GM19397 (cell line): ENCODE results near the gene REX1BD.
"Not testable (repeated sequence)": the region's sequence is repeated elsewhere in the genome, so short reads cannot be mapped to it uniquely, and the experiment has no call there.

ENCODE experiments used
- ATAC-seq: cut with Tn5 transposase; IDR thresholded peaks from one replicate; pipeline ENCODE4 v1.9.1; 2021; ENCODE audit warnings: mild to moderate bottlenecking, moderate library complexity; ENCODE audit not compliant: unreplicated experiment

The REX1BD gene

DNA sequence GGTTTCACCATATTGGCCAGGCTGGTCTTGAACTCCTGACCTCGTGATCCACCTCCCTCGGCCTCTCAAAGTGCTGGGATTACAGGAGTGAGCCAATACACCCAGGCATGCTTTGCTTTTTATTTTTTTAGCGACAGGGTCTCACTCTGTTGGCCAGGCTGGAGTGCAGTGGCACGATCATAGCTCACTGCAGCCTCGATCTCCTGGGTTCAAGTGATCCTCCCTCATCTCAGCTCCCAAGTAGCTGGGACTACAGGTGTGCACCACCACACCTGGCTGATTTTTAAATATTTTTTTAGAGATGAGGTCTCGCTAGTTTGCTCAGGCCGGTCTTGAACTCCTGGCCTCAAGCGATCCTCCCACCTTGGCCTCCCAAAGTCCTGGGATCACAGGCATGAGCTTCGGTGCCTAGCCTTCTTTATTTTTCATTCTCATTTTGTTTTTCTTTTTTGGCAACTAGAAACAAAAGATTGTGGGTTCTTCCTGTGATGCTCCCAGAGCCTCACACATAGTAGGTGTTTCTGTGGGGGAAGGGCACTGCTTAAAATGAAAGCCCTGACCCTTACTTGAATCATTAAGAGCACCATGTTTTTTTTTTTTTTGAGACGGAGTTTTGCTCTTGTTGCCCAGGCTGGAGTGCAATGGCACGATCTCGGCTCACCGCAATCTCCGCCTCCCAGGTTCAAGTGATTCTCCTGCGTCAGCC, 12.2 kb downstream of the REX1BD start:
- ATAC-seq, result not testable (repeated sequence)

DNA sequence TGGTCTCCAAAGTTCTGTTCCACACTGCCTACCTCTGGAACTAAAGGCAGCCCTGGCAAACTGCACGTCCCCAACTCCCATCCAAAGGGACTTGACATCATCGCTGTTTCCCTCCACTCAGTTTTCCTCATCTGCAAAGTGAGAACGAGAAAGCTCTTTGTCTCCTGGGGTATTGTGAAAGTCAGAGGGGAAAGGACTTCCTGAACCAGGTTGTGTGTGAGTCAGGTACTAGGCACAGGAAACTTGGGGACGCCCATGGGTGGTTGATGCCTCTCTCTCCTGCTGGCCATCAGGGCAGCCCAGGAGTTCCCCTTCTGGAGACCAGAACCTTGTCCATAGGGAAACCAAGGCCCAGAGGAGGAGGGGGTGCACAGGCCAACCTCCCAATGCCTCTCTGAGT, 13.3 kb downstream of the REX1BD start:
- ATAC-seq, result no peak

DNA sequence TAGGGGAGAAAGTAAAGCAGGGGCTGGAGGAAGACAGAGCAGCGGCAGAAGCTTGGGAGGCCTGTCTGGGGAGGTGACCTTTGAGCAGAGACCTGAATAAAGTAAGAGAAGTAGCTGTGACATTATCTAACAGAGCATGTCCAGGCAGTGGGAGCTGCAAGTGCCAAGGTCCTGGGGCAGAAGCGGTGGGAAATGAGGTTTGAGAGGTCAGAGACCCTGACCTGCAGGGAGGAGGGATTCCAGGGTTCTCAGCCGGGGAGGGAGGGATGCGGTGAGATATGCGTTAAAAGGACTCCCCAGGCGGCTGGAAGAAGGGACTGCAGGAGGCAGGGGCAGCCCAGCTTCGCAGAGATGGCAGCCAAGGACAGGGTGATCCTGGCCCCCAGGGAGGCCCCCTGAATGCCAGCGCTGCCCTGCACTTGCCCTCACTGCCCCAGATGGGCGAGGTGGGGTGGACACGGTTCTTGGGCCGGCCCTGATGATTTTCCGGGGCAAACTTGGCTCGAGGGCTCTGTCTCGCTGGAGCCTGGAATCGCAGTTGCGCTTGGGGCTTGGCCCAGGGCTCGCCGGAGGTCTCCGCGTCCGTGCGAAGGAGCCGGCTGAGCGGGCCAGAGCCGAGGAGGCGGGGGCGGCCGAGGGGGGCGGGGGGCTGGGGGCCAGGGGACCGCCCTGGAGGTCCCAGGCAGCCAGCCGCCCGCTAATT, 14.8 kb downstream of the REX1BD start:
- no peak for ATAC-seq

- ATAC-seq, result no peak
Observed at GRCh38 chr19:18603958-18604819, 15.6 kb downstream of the REX1BD start.

DNA sequence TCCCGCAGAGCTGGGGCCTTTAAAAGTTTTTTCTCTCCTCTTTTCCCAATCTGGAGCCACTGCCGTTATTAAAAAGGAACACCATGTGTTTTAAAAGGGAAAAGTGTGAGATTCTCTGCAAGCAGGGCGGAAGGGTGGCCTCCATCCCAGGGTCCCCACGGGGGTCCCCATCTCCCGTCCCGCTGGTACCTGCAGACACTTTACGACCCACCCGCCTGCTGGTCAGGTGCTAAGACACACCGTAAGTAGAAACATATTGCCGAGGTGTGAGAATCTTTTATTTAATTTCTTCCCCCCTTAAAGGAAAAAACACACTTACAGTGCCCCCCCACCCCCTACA, 16.2 kb downstream of the REX1BD start:
- ATAC-seq, result no peak

- no peak for ATAC-seq
Observed at GRCh38 chr19:18605196-18605545, 16.6 kb downstream of the REX1BD start.

DNA sequence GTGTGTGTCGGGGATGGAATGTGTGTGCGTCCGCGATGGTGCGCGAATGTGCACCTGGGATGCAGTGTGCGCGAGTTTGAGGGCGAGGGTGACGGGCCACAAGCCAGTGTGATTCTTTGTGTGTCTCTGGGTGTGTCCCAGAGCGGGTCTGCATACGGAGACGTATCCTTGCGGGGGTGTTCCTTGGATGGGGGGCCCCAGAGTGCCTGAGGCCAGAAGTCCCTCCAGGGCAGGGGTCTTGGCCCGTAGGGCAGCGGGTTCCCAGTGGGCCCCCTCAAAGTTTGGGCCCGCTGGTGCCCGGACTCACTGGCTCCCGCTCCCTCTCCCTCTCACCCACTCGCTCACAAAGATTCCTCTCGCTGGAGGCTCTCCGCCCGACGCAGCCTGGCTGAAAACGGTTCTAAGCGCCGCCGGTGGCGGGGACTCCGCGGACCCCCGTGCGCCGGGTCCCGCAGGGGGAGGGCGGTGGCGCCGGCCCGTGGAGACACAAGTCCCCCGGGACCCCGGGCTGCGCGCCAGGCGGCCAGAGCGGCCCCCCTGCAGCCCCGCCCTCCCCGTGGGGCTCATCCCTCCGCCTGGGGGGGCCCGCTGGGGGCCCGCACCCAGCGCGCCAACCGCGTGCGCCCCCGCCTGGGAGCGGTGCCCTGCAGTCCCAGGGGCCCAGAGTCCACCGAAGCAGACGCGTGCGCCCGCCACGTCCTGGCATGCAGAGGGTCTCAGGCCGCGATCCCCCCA, 17.1 kb downstream of the REX1BD start:
- no peak for ATAC-seq

GRCh38 chr19:18606281-18607225, 18.0 kb downstream of the REX1BD start, which contains the start of gene CRLF1:
Gene CRLF1, minus strand, starts transcription at chr19:18606799. Its CDS starts 143 bp downstream, at chr19:18606656.
- ATAC-seq, result no peak

- ATAC-seq, result no peak
Observed at GRCh38 chr19:18607226-18608101, 18.9 kb downstream of the REX1BD start.

DNA sequence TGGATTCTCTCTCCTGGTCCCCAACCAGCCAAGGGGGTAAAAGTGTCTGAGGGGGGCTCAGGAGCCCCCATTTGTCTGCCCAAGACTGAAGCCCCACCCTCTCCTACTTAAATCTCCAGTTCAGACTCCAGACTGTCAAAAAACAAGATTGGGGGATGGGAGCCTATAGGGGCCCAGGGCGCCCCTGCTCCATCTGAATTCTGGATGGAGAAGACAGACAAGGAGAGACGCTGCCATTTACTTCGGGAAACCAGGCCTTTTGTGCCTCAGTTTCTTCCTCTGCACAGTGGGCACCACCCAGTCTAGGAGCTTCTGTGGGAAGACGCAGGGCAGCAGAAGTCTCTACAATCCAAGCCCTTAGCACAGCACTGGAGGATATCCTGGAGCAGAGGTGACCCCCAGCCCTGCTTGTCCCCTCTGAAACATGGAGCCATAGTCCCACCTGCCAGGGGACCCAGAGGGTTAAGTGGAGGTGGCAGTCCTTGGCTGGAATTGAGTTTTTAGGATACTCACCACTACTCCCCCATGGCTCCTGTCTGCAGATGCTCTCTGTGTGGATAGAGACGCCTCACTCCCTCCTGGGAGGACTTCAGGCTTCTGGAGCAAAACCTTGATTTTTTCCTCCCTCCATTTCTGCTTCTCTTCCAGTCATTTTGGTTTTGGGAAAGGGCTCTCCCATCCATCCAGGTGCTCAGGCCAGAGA, 19.7 kb downstream of the REX1BD start:
- ATAC-seq, result no peak

DNA sequence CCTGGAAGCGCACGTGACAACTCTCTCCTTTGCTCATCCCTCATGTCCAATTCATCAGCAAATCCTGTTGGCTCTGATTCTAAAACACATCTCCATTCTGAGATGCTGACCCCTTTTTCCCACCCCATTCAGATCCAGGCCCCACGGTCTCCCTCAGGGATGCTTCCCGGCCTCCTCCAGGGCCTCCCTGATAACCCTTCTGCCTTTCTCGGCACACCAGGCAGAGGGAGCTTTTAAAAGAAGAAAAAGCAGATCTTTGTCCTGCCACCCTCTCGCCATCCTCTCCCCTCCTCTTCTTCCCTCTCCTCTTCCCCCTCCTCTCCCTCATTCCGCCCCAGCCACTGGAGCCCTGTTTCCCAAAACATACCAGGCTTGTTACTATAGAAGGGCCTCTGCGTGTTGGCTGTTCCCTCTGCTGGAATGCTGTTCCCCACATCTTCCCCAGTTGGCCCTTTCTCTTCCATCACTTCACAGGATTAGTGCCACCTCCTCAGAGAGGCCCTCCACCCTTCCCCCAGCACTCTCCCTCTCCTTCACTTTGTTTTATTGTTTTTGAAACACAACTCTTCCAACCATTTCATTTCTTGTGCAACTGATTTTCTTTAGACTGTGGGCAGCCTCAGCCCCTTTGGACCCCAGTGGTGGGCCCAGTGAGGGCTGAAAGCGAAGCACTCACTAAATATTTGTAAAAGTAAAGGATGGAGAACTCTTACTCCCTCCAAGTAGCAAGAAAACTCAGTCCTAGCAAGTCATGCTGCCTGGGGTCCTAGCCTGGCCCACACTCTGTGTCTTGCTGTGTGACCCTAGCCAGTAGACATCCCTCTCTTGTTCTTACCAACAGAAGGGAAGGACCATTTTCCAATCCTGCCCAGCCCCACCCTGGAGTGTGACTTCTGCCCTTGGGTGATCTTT, 20.5 kb downstream of the REX1BD start:
- no peak for ATAC-seq

- ATAC-seq, result no peak
Observed at GRCh38 chr19:18609717-18610051, 21.1 kb downstream of the REX1BD start.

DNA sequence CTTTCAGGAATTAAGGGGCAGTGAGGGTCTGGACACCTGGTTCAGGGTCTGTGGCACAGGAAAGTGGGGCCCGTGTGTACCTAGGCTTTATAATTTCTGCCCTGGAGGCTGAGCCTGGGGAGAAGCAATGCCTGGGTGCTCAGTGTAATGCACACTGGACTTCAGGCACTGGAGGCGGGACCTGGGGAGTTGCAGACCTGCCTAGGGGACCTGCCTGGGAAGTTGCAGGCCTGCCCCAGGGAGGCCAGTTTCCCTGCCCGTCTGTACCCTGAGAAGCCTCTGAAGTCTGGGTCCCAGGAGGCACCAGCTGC, 21.6 kb downstream of the REX1BD start:
- ATAC-seq, result no peak

- ATAC-seq, result no peak
Observed at GRCh38 chr19:18610556-18611326, 22.1 kb downstream of the REX1BD start.

- no peak for ATAC-seq
Observed at GRCh38 chr19:18611327-18612050, 22.9 kb downstream of the REX1BD start.

DNA sequence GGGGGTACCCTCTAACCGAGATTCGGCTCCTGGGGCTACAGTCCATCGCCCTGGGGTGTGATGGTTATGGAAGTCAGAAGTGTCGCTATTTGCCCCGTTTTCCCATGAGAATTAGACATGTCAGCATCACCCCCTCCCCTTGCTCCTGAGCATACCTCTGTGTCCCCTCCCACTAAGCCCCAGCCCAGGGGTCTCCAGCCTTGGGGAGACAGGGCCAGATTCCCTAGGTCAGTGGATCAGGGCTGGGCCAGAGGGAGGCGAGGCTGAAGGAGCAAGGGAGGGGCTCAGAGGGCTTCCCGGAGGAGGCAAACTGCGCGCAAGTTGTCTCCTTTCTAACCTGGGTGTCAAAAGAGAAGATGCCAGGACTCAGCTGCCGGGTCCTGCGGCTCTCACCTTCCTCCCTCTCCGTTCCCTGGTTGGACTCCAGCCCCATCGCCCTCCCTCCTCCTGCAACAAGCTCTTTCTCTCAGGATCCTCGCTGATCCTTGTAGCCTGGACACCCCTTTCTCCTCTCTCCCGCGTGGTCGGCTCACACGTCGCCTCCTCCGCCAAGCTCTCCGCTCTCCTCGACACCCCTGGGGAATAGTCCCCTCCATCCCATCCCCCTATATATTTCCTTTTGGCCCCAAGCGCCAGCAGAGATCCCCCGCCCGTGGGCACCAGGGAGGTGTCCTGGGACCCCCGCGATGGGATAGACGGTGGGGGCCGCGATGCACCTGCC, 23.6 kb downstream of the REX1BD start:
- ATAC-seq, result no peak
